ENCODE measurements around the gene STAT3.
A peak's percentile ranks its signal among the peaks of the same experiment; 100 is the strongest.

The STAT3 gene

DNA sequence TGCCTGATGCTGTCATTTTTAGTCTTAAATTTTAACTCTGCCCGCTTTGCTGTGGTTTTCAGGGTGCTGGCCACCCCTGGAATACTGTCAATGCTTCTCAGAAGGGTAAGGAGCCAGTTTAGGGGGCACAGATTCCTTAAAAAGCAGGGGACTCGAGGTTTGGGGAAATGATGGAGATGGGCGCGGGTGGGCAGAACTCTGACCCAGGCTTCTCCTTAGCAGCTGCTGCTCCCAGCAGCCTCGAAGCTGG lies 76.3 kb downstream of the STAT3 start:
- POLR2A ChIA-PET, result interaction anchor here (1.1 to 3.4 kb wide), 4 partner anchors 111 to 213 kb away, joined by 3 to 15 read pairs (median 5); partner anchors contain the start of gene CAVIN1
- TF ChIP-seq, protein P1, sequence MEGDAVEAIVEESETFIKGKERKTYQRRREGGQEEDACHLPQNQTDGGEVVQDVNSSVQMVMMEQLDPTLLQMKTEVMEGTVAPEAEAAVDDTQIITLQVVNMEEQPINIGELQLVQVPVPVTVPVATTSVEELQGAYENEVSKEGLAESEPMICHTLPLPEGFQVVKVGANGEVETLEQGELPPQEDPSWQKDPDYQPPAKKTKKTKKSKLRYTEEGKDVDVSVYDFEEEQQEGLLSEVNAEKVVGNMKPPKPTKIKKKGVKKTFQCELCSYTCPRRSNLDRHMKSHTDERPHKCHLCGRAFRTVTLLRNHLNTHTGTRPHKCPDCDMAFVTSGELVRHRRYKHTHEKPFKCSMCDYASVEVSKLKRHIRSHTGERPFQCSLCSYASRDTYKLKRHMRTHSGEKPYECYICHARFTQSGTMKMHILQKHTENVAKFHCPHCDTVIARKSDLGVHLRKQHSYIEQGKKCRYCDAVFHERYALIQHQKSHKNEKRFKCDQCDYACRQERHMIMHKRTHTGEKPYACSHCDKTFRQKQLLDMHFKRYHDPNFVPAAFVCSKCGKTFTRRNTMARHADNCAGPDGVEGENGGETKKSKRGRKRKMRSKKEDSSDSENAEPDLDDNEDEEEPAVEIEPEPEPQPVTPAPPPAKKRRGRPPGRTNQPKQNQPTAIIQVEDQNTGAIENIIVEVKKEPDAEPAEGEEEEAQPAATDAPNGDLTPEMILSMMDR (IDR thresholded peaks at IDR 0.05; ENCODE audit: insufficient read depth, low read length, missing control alignments), result no peak
- no peak for DNase-seq (ENCODE audit: low read depth, low spot score)
- H3K4me3 ChIP-seq (ENCODE audit: low read depth, low read length), result no peak overlapping the region
- CTCF ChIA-PET, result interaction anchor here (0.7 to 8.6 kb wide), 36 partner anchors 10 to 266 kb away, joined by 3 to 118 read pairs (median 4); partner anchors contain the start of genes HCRT, KAT2A, MLX and NAGLU

DNA sequence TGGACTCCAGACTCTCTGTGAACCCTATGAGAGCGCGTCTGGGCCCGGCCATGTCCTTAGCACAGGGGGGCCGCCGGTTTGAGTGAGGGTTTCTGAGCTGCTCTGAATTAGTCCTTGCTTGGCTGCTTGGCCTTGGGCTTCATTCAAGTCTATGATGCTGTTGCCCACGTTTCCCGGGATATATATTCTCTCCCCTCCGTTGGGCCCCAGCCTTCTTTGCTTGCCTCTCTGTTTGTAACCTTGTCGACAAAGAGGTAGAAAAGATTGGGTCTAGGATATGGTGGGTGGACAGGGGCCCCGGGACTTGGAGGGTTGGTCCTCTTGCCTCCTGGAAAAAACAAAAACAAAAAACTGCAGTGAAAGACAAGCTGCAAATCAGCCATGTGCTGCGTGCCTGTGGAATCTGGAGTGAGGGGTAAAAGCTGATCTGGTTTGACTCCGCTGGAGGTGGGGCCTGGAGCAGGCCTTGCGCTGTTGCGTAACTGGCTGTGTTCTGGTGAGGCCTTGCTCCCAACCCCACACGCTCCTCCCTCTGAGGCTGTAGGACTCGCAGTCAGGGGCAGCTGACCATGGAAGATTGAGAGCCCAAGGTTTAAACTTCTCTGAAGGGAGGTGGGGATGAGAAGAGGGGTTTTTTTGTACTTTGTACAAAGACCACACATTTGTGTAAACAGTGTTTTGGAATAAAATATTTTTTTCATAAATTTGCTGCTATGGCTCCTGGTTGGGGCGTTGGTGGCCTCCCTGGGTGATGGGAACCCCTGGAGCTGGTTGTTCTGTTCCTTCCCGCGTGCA lies 76.8 kb downstream of the STAT3 start:
- no peak overlapping the region for H3K4me3 ChIP-seq (ENCODE audit: low read depth, low read length)
- ChIA-PET CTCF (interaction anchor here (0.7 to 8.6 kb wide), 33 partner anchors 10 to 266 kb away, joined by 3 to 118 read pairs (median 4); partner anchors contain the start of genes HCRT, KAT2A, MLX and NAGLU), POLR2A (interaction anchor here (1.1 to 3.4 kb wide), 3 partner anchors 203 to 214 kb away, joined by 3 to 15 read pairs (median 4); no protein-coding TSS in a partner anchor)
- DNase-seq (ENCODE audit: low read depth, low spot score), result peak; percentile 50
- TF ChIP-seq, protein P1 (IDR thresholded peaks at IDR 0.05; ENCODE audit: insufficient read depth, low read length, missing control alignments), result no peak

DNA sequence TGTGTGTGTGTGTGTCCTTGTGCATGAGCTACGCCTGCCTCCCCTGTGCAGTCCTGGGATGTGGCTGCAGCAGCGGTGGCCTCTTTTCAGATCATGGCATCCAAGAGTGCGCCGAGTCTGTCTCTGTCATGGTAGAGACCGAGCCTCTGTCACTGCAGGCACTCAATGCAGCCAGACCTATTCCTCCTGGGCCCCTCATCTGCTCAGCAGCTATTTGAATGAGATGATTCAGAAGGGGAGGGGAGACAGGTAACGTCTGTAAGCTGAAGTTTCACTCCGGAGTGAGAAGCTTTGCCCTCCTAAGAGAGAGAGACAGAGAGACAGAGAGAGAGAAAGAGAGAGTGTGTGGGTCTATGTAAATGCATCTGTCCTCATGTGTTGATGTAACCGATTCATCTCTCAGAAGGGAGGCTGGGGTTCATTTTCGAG lies 77.4 kb downstream of the STAT3 start:
- TF ChIP-seq, protein P1 (IDR thresholded peaks at IDR 0.05; ENCODE audit: insufficient read depth, low read length, missing control alignments), result no peak
- H3K4me3 ChIP-seq (ENCODE audit: low read depth, low read length), result no peak overlapping the region
- DNase-seq (ENCODE audit: low read depth, low spot score), result no peak
- ChIA-PET CTCF (interaction anchor here (0.9 to 8.6 kb wide), 11 partner anchors 13 to 347 kb away, joined by 3 to 118 read pairs (median 6); partner anchors contain the start of gene PSMC3IP), POLR2A (interaction anchor here (1.4 to 3.4 kb wide), 2 partner anchors 203 to 209 kb away, joined by 3 to 15 read pairs; no protein-coding TSS in a partner anchor)

DNA sequence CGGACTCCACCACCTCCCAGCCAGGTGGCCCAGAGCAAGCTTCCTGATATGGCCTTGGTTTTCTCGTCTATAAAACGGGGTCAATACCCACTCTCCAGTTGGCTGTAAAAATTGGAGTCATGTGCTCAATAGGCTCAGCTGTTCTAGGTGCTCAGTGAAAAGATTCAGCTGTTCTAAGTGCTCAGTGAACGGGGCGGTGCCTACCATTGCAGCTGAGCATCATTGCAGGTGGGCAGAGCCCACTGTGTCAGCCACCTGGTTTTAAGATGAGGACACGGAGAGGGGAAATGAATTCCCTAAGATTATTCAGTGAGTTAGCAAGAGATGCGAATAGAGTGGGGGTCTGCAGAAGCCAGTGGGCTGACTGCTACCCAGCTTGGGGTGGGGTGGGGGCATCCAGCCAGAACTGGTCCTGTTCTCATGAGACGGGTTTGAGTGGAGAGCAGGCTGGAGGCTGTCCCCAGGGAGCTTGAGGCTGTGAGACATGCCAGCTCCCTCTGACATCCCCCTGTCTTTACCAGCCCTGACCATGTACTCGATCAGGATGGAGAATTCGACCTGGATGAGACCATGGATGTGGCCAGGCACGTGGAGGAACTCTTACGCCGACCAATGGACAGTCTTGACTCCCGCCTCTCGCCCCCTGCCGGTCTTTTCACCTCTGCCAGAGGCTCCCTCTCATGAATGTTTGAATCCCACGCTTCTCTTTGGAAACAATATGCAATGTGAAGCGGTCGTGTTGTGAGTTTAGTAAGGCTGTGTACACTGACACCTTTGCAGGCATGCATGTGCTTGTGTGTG lies 78.1 kb downstream of the STAT3 start:
- POLR2A ChIA-PET, result interaction anchor here (0.8 kb wide), 1 partner anchor 113 kb away, joined by 3 read pairs; the partner anchor contains the start of gene CAVIN1
- H3K4me3 ChIP-seq (ENCODE audit: low read depth, low read length), result no peak overlapping the region
- DNase-seq (ENCODE audit: low read depth, low spot score), result no peak
- TF ChIP-seq, protein P1 (IDR thresholded peaks at IDR 0.05; ENCODE audit: insufficient read depth, low read length, missing control alignments), result no peak
- CTCF ChIA-PET, result interaction anchor here (0.6 to 8.6 kb wide), 12 partner anchors 14 to 347 kb away, joined by 3 to 118 read pairs (median 4); no protein-coding TSS in a partner anchor

DNA sequence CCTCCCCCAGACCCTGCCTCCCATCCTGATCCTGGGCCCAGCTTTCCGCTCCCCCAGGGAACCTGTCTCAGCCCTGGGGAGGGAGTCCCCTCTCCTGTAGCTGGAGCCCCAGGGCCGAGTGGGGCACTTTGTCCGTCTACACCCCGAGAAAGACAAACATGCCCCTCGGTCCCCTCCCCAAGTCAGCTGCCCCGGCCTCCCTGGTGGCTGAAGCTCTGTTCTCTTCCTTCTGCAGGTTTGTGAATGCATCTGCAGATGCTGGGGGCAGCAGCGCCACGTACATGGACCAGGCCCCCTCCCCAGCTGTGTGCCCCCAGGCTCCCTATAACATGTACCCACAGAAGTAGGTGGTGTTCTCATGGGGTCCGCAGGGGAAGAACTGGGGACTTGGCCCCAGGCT lies 79.1 kb downstream of the STAT3 start:
- ChIA-PET POLR2A (interaction anchor here (0.5 to 0.8 kb wide), 3 partner anchors 11 to 114 kb away, joined by 3 to 4 read pairs (median 3); partner anchors contain the start of gene CAVIN1), CTCF (interaction anchor here (0.6 to 8.6 kb wide), 9 partner anchors 15 to 221 kb away, joined by 3 to 118 read pairs (median 4); no protein-coding TSS in a partner anchor)
- no peak for DNase-seq (ENCODE audit: low read depth, low spot score)
- TF ChIP-seq, protein P1 (IDR thresholded peaks at IDR 0.05; ENCODE audit: insufficient read depth, low read length, missing control alignments), result no peak
- H3K4me3 ChIP-seq (ENCODE audit: low read depth, low read length), result no peak overlapping the region
